ENCODE results near the gene CDK2. TPM values are rescaled to one million over a fixed set of nuclear protein-coding genes. Genes with fewer than 3 reads are reported as not detected.
A peak's percentile ranks its signal among the peaks of the same experiment; 100 is the strongest.

CDK2 gene
- total RNA-seq, 1 donor from 2014 or later: 29.0 TPM

GRCh38 chr12:55925870-55926737, 40.5 kb upstream of the CDK2 start:
- Mint-ChIP-seq H3K27me3 (no peaks in the 10 kb centered on the region), H3K4me1 (peaks cover 63% of the 10 kb centered on the region), H3K9me3 (no peaks in the 10 kb centered on the region), H3K4me3 (peak overlapping the region; percentile 98), H3K27ac (peak overlapping the region; percentile 98), H3K36me3 (ENCODE audit: low read depth) (peaks cover 42% of the 10 kb centered on the region)
- TF ChIP-seq CTCF (IDR thresholded peaks at IDR 0.05): no peak
- CTCF ChIA-PET: interaction anchor here (0.8 to 3.4 kb wide), 14 partner anchors 10 to 187 kb away, joined by 3 to 43 read pairs (median 4); partner anchors contain the start of genes DNAJC14, ORMDL2, PA2G4 and SARNP
- POLR2A ChIA-PET: interaction anchor here (0.5 to 6.8 kb wide), 14 partner anchors 10 to 780 kb away, joined by 3 to 70 read pairs (median 4); partner anchors contain the start of genes DNAJC14, ORMDL2, RAB5B and SARNP
- intact Hi-C loops (cut with micrococcal nuclease): loop anchor here (5.0 kb wide), 3 partner anchors 176 to 296 kb away; partner anchors contain the start of genes NABP2, PA2G4 and RNF41
- ATAC-seq (ENCODE audit: low read depth) (peak; percentile 0), DNase-seq (no peak)

GRCh38 chr12:55926738-55927587, 39.7 kb upstream of the CDK2 start:
- peak; percentile 48 for ATAC-seq (ENCODE audit: low read depth)
- intact Hi-C loops (cut with micrococcal nuclease): loop anchor here (1.0 to 5.0 kb wide), 10 partner anchors 13 to 541 kb away; partner anchors contain the start of genes DNAJC14, NABP2, PA2G4 and RNF41
- H3K4me3 Mint-ChIP-seq: peak overlapping the region; percentile 98
- ChIA-PET POLR2A (interaction anchor here (0.5 to 6.8 kb wide), 20 partner anchors 9 to 779 kb away, joined by 3 to 70 read pairs (median 4); partner anchors contain the start of genes BLOC1S1, CNPY2, DNAJC14 and ORMDL2), CTCF (interaction anchor here (0.8 to 3.4 kb wide), 14 partner anchors 10 to 188 kb away, joined by 3 to 43 read pairs (median 5); partner anchors contain the start of genes DNAJC14, ORMDL2, PA2G4 and RAB5B)
- TF ChIP-seq CTCF (IDR thresholded peaks at IDR 0.05): peak; percentile 50
- DNase-seq: peak; percentile 84
- peaks cover 67% of the 10 kb centered on the region for H3K4me1 Mint-ChIP-seq
- H3K9me3 Mint-ChIP-seq: no peaks in the 10 kb centered on the region
- peaks cover 40% of the 10 kb centered on the region for H3K36me3 Mint-ChIP-seq (ENCODE audit: low read depth)
- H3K27me3 Mint-ChIP-seq: no peaks in the 10 kb centered on the region
- peak overlapping the region; percentile 98 for H3K27ac Mint-ChIP-seq

GRCh38 chr12:55927588-55928502, 38.8 kb upstream of the CDK2 start, which contains the start of gene PYM1:
Gene PYM1 (minus strand): TSS chr12:55927894. CDS start chr12:55927761, 133 bp downstream.
- Mint-ChIP-seq H3K36me3 (ENCODE audit: low read depth) (peaks cover 38% of the 10 kb centered on the region), H3K27me3 (no peaks in the 10 kb centered on the region), H3K27ac (peak within 1 kb of the TSS; percentile 98), H3K4me1 (peaks cover 70% of the 10 kb centered on the region), H3K9me3 (no peaks in the 10 kb centered on the region), H3K4me3 (peak within 1 kb of the TSS; percentile 98)
- DNase-seq: peak; percentile 65
- peak; percentile 43 for ATAC-seq (ENCODE audit: low read depth)
- CTCF ChIA-PET: interaction anchor here (1.2 to 3.4 kb wide), 6 partner anchors 12 to 189 kb away, joined by 3 to 43 read pairs (median 8); partner anchors contain the start of genes ORMDL2, RAB5B and SARNP
- POLR2A ChIA-PET: interaction anchor here (0.5 to 6.8 kb wide), 17 partner anchors 8 to 646 kb away, joined by 3 to 70 read pairs (median 4); partner anchors contain the start of genes BLOC1S1, CNPY2, DNAJC14 and ORMDL2
- TF ChIP-seq CTCF (IDR thresholded peaks at IDR 0.05): no peak
- intact Hi-C loops (cut with micrococcal nuclease): loop anchor here (1.0 to 5.0 kb wide), 12 partner anchors 12 to 540 kb away; partner anchors contain the start of genes COQ10A, DNAJC14, NABP2 and PA2G4

GRCh38 chr12:55929306-55929791, 37.3 kb upstream of the CDK2 start:
- POLR2A ChIA-PET: interaction anchor here (0.7 to 6.8 kb wide), 8 partner anchors 10 to 190 kb away, joined by 3 to 70 read pairs (median 8); partner anchors contain the start of genes DNAJC14, ORMDL2 and SARNP
- Mint-ChIP-seq H3K27ac (peak overlapping the region; percentile 98), H3K36me3 (ENCODE audit: low read depth) (peaks cover 36% of the 10 kb centered on the region), H3K27me3 (no peaks in the 10 kb centered on the region), H3K4me3 (peak overlapping the region; percentile 92), H3K9me3 (no peaks in the 10 kb centered on the region), H3K4me1 (peaks cover 77% of the 10 kb centered on the region)
- peak; percentile 40 for ATAC-seq (ENCODE audit: low read depth)
- intact Hi-C loops (cut with micrococcal nuclease): loop anchor here (1.0 to 5.0 kb wide), 6 partner anchors 112 to 337 kb away; partner anchors contain the start of genes COQ10A, NABP2, PA2G4 and RNF41
- TF ChIP-seq CTCF (IDR thresholded peaks at IDR 0.05): no peak
- DNase-seq: peak; percentile 59
- CTCF ChIA-PET: interaction anchor here (0.5 to 5.7 kb wide), 5 partner anchors 11 to 191 kb away, joined by 3 to 33 read pairs (median 3); partner anchors contain the start of genes DNAJC14 and RAB5B
